NCI-H1436 treated with DMSO at 0.1 percent for 48 hours (cell line): Measurements from ENCODE around the gene CLOCK.

Experiments used
- DNase-seq: peaks from one replicate; lab custom pipeline; 2025; lab: John Stamatoyannopoulos, UW

Gene CLOCK

GRCh38 chr4:55543858-55544257 lies 2.9 kb downstream of the CLOCK start:
- no peak for DNase-seq

- DNase-seq: no peak
Observed at GRCh38 chr4:55540271-55540670, 6.4 kb downstream of the CLOCK start.

GRCh38 chr4:55539658-55540057 lies 7.1 kb downstream of the CLOCK start:
- DNase-seq: no peak

- DNase-seq: no peak
Observed at GRCh38 chr4:55538531-55538930, 8.2 kb downstream of the CLOCK start.

- DNase-seq: no peak
Observed at GRCh38 chr4:55534306-55534705, 12.4 kb downstream of the CLOCK start.

- DNase-seq: no peak
Observed at GRCh38 chr4:55530691-55531090, 16.0 kb downstream of the CLOCK start.

GRCh38 chr4:55530167-55530566 lies 16.5 kb downstream of the CLOCK start:
- DNase-seq: no peak

- no peak for DNase-seq
Observed at GRCh38 chr4:55528491-55528890, 18.2 kb downstream of the CLOCK start.

- DNase-seq: no peak
Observed at GRCh38 chr4:55524844-55525571, 21.7 kb downstream of the CLOCK start.

- no peak for DNase-seq
Observed at GRCh38 chr4:55518442-55518841, 28.3 kb downstream of the CLOCK start.

GRCh38 chr4:55517526-55518229 lies 29.0 kb downstream of the CLOCK start:
- no peak for DNase-seq

GRCh38 chr4:55512922-55513571 lies 33.7 kb downstream of the CLOCK start:
- no peak for DNase-seq

GRCh38 chr4:55512077-55512476 lies 34.6 kb downstream of the CLOCK start:
- no peak for DNase-seq

- DNase-seq: no peak
Observed at GRCh38 chr4:55510685-55511084, 36.0 kb downstream of the CLOCK start.

GRCh38 chr4:55509266-55509665 lies 37.4 kb downstream of the CLOCK start:
- no peak for DNase-seq

GRCh38 chr4:55507612-55508011 lies 39.1 kb downstream of the CLOCK start:
- no peak for DNase-seq

GRCh38 chr4:55503169-55503568 lies 43.5 kb downstream of the CLOCK start:
- DNase-seq: no peak

GRCh38 chr4:55500072-55500471 lies 46.6 kb downstream of the CLOCK start:
- no peak for DNase-seq

- no peak for DNase-seq
Observed at GRCh38 chr4:55499495-55499894, 47.2 kb downstream of the CLOCK start.

GRCh38 chr4:55498051-55498450 lies 48.7 kb downstream of the CLOCK start:
- no peak for DNase-seq

GRCh38 chr4:55491486-55491885 lies 55.2 kb downstream of the CLOCK start:
- DNase-seq: no peak

GRCh38 chr4:55488716-55489115 lies 58.0 kb downstream of the CLOCK start:
- DNase-seq: no peak

GRCh38 chr4:55485821-55486220 lies 60.9 kb downstream of the CLOCK start:
- DNase-seq: no peak
